ENCODE data around the gene TCL1B.

The TCL1B gene

GRCh38 chr14:95696741-95697140 lies 10.5 kb downstream of the TCL1B start:
- no peak overlapping the region for H3K9ac ChIP-seq (ENCODE audit: low read length)
- no peak overlapping the region for H3K14ac ChIP-seq (ENCODE audit: low read length in 2 of 2)
- no peaks in the 10 kb centered on the region for H3K36me3 ChIP-seq (ENCODE audit: control insufficient read depth in 1 of 2, insufficient read depth in 2 of 2, low read depth in 1 of 2, low read length in 2 of 2)
- peaks cover 0 to 36% of the 10 kb centered on the region in 2 experiments for H3K27me3 ChIP-seq (ENCODE audit: control insufficient read depth in 1 of 2, insufficient read depth in 1 of 2, low read length in 2 of 2)
- H4K91ac ChIP-seq (ENCODE audit: low read length): no peak overlapping the region
- H3K79me1 ChIP-seq (replicated peaks; ENCODE audit: low read length, poor library complexity, severe bottlenecking): no peaks in the 10 kb centered on the region
- no peak for DNase-seq
- no peak overlapping the region for H2BK12ac ChIP-seq (ENCODE audit: low read length in 2 of 2)
- no peak overlapping the region for H2BK120ac ChIP-seq (ENCODE audit: low read depth, low read length)
- no peaks in the 10 kb centered on the region for H3K4me1 ChIP-seq (ENCODE audit: control insufficient read depth, insufficient read depth, low read depth, low read length)
- H2AK5ac ChIP-seq (ENCODE audit: low read length, severe bottlenecking): no peak overlapping the region
- 78% methylated on average over 15 of the region's 15 CpGs for WGBS
- no peak overlapping the region for H3K27ac ChIP-seq (ENCODE audit: low read length, poor library complexity, severe bottlenecking)
- H3K4me2 ChIP-seq (ENCODE audit: low read length, poor library complexity, severe bottlenecking): no peak overlapping the region
- no peak overlapping the region for H3K18ac ChIP-seq (ENCODE audit: low read depth in 1 of 2, low read length in 2 of 2)
- H4K8ac ChIP-seq (ENCODE audit: low read length): no peak overlapping the region
- no peak overlapping the region for H2BK5ac ChIP-seq (ENCODE audit: low read depth, low read length, poor library complexity, severe bottlenecking)
- H2BK15ac ChIP-seq (ENCODE audit: low read depth, poor library complexity, severe bottlenecking): no peak overlapping the region
- no peak overlapping the region for H2AFZ ChIP-seq (ENCODE audit: low read depth, low read length)
- H3K4me3 ChIP-seq (ENCODE audit: insufficient read depth in 1 of 2, low read depth in 1 of 2, low read length in 2 of 2): no peak overlapping the region
- no peak overlapping the region for H3K4ac ChIP-seq (ENCODE audit: low read depth in 1 of 2, low read length in 2 of 2)
- H3K23ac ChIP-seq (ENCODE audit: low read length in 2 of 2): no peak overlapping the region
- no peaks in the 10 kb centered on the region for H3K9me3 ChIP-seq (ENCODE audit: control insufficient read depth, low read length)

GRCh38 chr14:95697764-95698163 lies 11.5 kb downstream of the TCL1B start:
- Histone ChIP-seq H2BK5ac (ENCODE audit: low read depth, low read length, poor library complexity, severe bottlenecking) (no peak overlapping the region), H3K79me1 (replicated peaks; ENCODE audit: low read length, poor library complexity, severe bottlenecking) (no peaks in the 10 kb centered on the region), H4K91ac (ENCODE audit: low read length) (no peak overlapping the region), H2BK12ac (ENCODE audit: low read length in 2 of 2) (no peak overlapping the region), H3K36me3 (ENCODE audit: control insufficient read depth in 1 of 2, insufficient read depth in 2 of 2, low read depth in 1 of 2, low read length in 2 of 2) (no peaks in the 10 kb centered on the region), H3K9me3 (ENCODE audit: control insufficient read depth, low read length) (no peaks in the 10 kb centered on the region), H2BK15ac (ENCODE audit: low read depth, poor library complexity, severe bottlenecking) (no peak overlapping the region), H3K27ac (ENCODE audit: low read length, poor library complexity, severe bottlenecking) (no peak overlapping the region), H3K23ac (ENCODE audit: low read length in 2 of 2) (no peak overlapping the region), H3K4ac (ENCODE audit: low read depth in 1 of 2, low read length in 2 of 2) (no peak overlapping the region), H2BK120ac (ENCODE audit: low read depth, low read length) (no peak overlapping the region), H3K4me3 (ENCODE audit: insufficient read depth in 1 of 2, low read depth in 1 of 2, low read length in 2 of 2) (no peak overlapping the region), H3K27me3 (ENCODE audit: control insufficient read depth in 1 of 2, insufficient read depth in 1 of 2, low read length in 2 of 2) (peaks cover 0 to 32% of the 10 kb centered on the region in 2 experiments), H3K4me1 (ENCODE audit: control insufficient read depth, insufficient read depth, low read depth, low read length) (no peaks in the 10 kb centered on the region), H4K8ac (ENCODE audit: low read length) (no peak overlapping the region), H3K9ac (ENCODE audit: low read length) (no peak overlapping the region), H3K14ac (ENCODE audit: low read length in 2 of 2) (no peak overlapping the region), H2AFZ (ENCODE audit: low read depth, low read length) (no peak overlapping the region), H3K4me2 (ENCODE audit: low read length, poor library complexity, severe bottlenecking) (no peak overlapping the region), H2AK5ac (ENCODE audit: low read length, severe bottlenecking) (no peak overlapping the region), H3K18ac (ENCODE audit: low read depth in 1 of 2, low read length in 2 of 2) (no peak overlapping the region)
- no peak for DNase-seq
- 72% methylated on average over 5 of the region's 7 CpGs for WGBS

GRCh38 chr14:95698287-95698686 lies 12.1 kb downstream of the TCL1B start:
- H3K36me3 ChIP-seq (ENCODE audit: control insufficient read depth in 1 of 2, insufficient read depth in 2 of 2, low read depth in 1 of 2, low read length in 2 of 2): no peaks in the 10 kb centered on the region
- H2BK5ac ChIP-seq (ENCODE audit: low read depth, low read length, poor library complexity, severe bottlenecking): no peak overlapping the region
- no peak overlapping the region for H3K4ac ChIP-seq (ENCODE audit: low read depth in 1 of 2, low read length in 2 of 2)
- no peak overlapping the region for H3K9ac ChIP-seq (ENCODE audit: low read length)
- no peak overlapping the region for H3K4me2 ChIP-seq (ENCODE audit: low read length, poor library complexity, severe bottlenecking)
- no peak overlapping the region for H3K23ac ChIP-seq (ENCODE audit: low read length in 2 of 2)
- no peak overlapping the region for H2AFZ ChIP-seq (ENCODE audit: low read depth, low read length)
- no peak overlapping the region for H2BK120ac ChIP-seq (ENCODE audit: low read depth, low read length)
- no peak overlapping the region for H2AK5ac ChIP-seq (ENCODE audit: low read length, severe bottlenecking)
- no peak overlapping the region for H3K4me3 ChIP-seq (ENCODE audit: insufficient read depth in 1 of 2, low read depth in 1 of 2, low read length in 2 of 2)
- no peak overlapping the region for H3K18ac ChIP-seq (ENCODE audit: low read depth in 1 of 2, low read length in 2 of 2)
- H3K27me3 ChIP-seq (ENCODE audit: control insufficient read depth in 1 of 2, insufficient read depth in 1 of 2, low read length in 2 of 2): peaks cover 0 to 35% of the 10 kb centered on the region in 2 experiments
- no peak overlapping the region for H2BK12ac ChIP-seq (ENCODE audit: low read length in 2 of 2)
- H3K14ac ChIP-seq (ENCODE audit: low read length in 2 of 2): no peak overlapping the region
- no peak overlapping the region for H4K91ac ChIP-seq (ENCODE audit: low read length)
- H3K79me1 ChIP-seq (replicated peaks; ENCODE audit: low read length, poor library complexity, severe bottlenecking): no peaks in the 10 kb centered on the region
- DNase-seq: no peak
- no peak overlapping the region for H2BK15ac ChIP-seq (ENCODE audit: low read depth, poor library complexity, severe bottlenecking)
- no peak overlapping the region for H4K8ac ChIP-seq (ENCODE audit: low read length)
- H3K9me3 ChIP-seq (ENCODE audit: control insufficient read depth, low read length): no peaks in the 10 kb centered on the region
- no peak overlapping the region for H3K27ac ChIP-seq (ENCODE audit: low read length, poor library complexity, severe bottlenecking)
- no peaks in the 10 kb centered on the region for H3K4me1 ChIP-seq (ENCODE audit: control insufficient read depth, insufficient read depth, low read depth, low read length)

- Histone ChIP-seq H3K4ac (ENCODE audit: low read depth in 1 of 2, low read length in 2 of 2) (no peak overlapping the region), H3K9me3 (ENCODE audit: control insufficient read depth, low read length) (no peaks in the 10 kb centered on the region), H3K14ac (ENCODE audit: low read length in 2 of 2) (no peak overlapping the region), H3K9ac (ENCODE audit: low read length) (no peak overlapping the region), H2BK15ac (ENCODE audit: low read depth, poor library complexity, severe bottlenecking) (no peak overlapping the region), H2BK12ac (ENCODE audit: low read length in 2 of 2) (no peak overlapping the region), H2BK5ac (ENCODE audit: low read depth, low read length, poor library complexity, severe bottlenecking) (no peak overlapping the region), H3K4me1 (ENCODE audit: control insufficient read depth, insufficient read depth, low read depth, low read length) (no peaks in the 10 kb centered on the region), H3K27ac (ENCODE audit: low read length, poor library complexity, severe bottlenecking) (no peak overlapping the region), H2BK120ac (ENCODE audit: low read depth, low read length) (no peak overlapping the region), H4K8ac (ENCODE audit: low read length) (no peak overlapping the region), H3K79me1 (replicated peaks; ENCODE audit: low read length, poor library complexity, severe bottlenecking) (no peaks in the 10 kb centered on the region), H3K4me2 (ENCODE audit: low read length, poor library complexity, severe bottlenecking) (no peak overlapping the region), H3K4me3 (ENCODE audit: insufficient read depth in 1 of 2, low read depth in 1 of 2, low read length in 2 of 2) (no peak overlapping the region), H3K36me3 (ENCODE audit: control insufficient read depth in 1 of 2, insufficient read depth in 2 of 2, low read depth in 1 of 2, low read length in 2 of 2) (no peaks in the 10 kb centered on the region), H3K23ac (ENCODE audit: low read length in 2 of 2) (no peak overlapping the region), H2AK5ac (ENCODE audit: low read length, severe bottlenecking) (no peak overlapping the region), H4K91ac (ENCODE audit: low read length) (no peak overlapping the region), H2AFZ (ENCODE audit: low read depth, low read length) (no peak overlapping the region), H3K18ac (ENCODE audit: low read depth in 1 of 2, low read length in 2 of 2) (no peak overlapping the region), H3K27me3 (ENCODE audit: control insufficient read depth in 1 of 2, insufficient read depth in 1 of 2, low read length in 2 of 2) (peaks cover 0 to 35% of the 10 kb centered on the region in 2 experiments)
- no peak for DNase-seq
- WGBS: 44% methylated on average over 5 of the region's 5 CpGs
Measured at GRCh38 chr14:95699412-95699811, 13.2 kb downstream of the TCL1B start.
